Keratinocyte (primary cell): ENCODE results near the gene RGL1. TPM values are rescaled to one million over a fixed set of nuclear protein-coding genes. Genes with fewer than 3 reads are reported as not detected.

ENCODE experiments used
- DNase-seq: peaks from one replicate; pipeline ENCODE4 v3.0.0-alpha.2; 2011; ENCODE audit warnings: low read depth, missing footprints, low spot score
- FAIRE-seq: peaks from 2 replicates; lab custom pipeline; 2011; peaks lifted over from hg19 to GRCh38; lab: Jason Lieb, UNC
- H2AFZ ChIP-seq: 2 replicates; pipeline ENCODE4 v1.6.0; 2012; ENCODE audit warnings: low read length, control low read depth, inconsistent platforms; ENCODE audit not compliant: control insufficient read depth
- H3K27ac ChIP-seq: 2 replicates; pipeline ENCODE4 v1.5.1; 2011; ENCODE audit warnings: low read length; ENCODE audit not compliant: control insufficient read depth, insufficient read depth
- H3K27me3 ChIP-seq: 3 replicates; pipeline ENCODE4 v1.6.0; 2011; ENCODE audit warnings: low read length; ENCODE audit not compliant: control insufficient read depth, insufficient read depth; ENCODE audit errors: extremely low read depth
- H3K36me3 ChIP-seq, 2 experiments: 2 replicates in 1 of 2; 3 replicates in 1 of 2; pipeline ENCODE4 v1.5.1; 2011; ENCODE audit warnings: low read length in 2 of 2, mild to moderate bottlenecking in 1 of 2; ENCODE audit not compliant: control insufficient read depth in 2 of 2, insufficient read depth in 2 of 2; ENCODE audit errors: extremely low read depth in 1 of 2
- H3K4me1 ChIP-seq: 3 replicates; pipeline ENCODE4 v1.5.1; 2011; ENCODE audit warnings: low read length; ENCODE audit not compliant: control insufficient read depth, insufficient read depth; ENCODE audit errors: extremely low read depth
- H3K4me2 ChIP-seq: 3 replicates; pipeline ENCODE4 v1.6.0; 2011; ENCODE audit warnings: low read depth, low read length; ENCODE audit not compliant: control insufficient read depth, insufficient read depth; ENCODE audit errors: extremely low read depth
- H3K4me3 ChIP-seq, 3 experiments: fragments of 200-600 bp in 1 of 3; sonication (generic) in 1 of 3; 2 replicates in 2 of 3; 3 replicates in 1 of 3; pipeline ENCODE4 v1.5.1; 2011 to 2016; ENCODE audit warnings: low read length in 3 of 3, mild to moderate bottlenecking in 3 of 3, control low read depth in 2 of 3, inconsistent platforms in 1 of 3, low read depth in 1 of 3, mixed read lengths in 1 of 3, mixed run types in 1 of 3, moderate library complexity in 1 of 3; ENCODE audit not compliant: control insufficient read depth in 2 of 3, insufficient read depth in 2 of 3; ENCODE audit errors: extremely low read depth in 1 of 3
- H3K79me2 ChIP-seq: 2 replicates; pipeline ENCODE4 v1.6.0; 2012; ENCODE audit warnings: low read length; ENCODE audit not compliant: control insufficient read depth, insufficient read depth
- H3K9ac ChIP-seq: 3 replicates; pipeline ENCODE4 v1.6.0; 2011; ENCODE audit warnings: low read length; ENCODE audit not compliant: control insufficient read depth, insufficient read depth; ENCODE audit errors: extremely low read depth
- H3K9me1 ChIP-seq: 3 replicates; pipeline ENCODE4 v1.6.0; 2011; ENCODE audit warnings: low read length; ENCODE audit not compliant: control insufficient read depth, insufficient read depth; ENCODE audit errors: extremely low read depth
- H3K9me3 ChIP-seq: 2 replicates; pipeline ENCODE4 v1.5.1; 2012; ENCODE audit warnings: low read depth, low read length; ENCODE audit not compliant: control insufficient read depth
- H4K20me1 ChIP-seq: 3 replicates; pipeline ENCODE4 v1.6.0; 2011; ENCODE audit warnings: low read length; ENCODE audit not compliant: control insufficient read depth, insufficient read depth; ENCODE audit errors: extremely low read depth
- EZH2 ChIP-seq: IDR thresholded peaks from one replicate; pipeline ENCODE4 v1.6.1; 2012; ENCODE audit warnings: inconsistent platforms, mild to moderate bottlenecking, low read length, moderate library complexity
- dilution Hi-C: fragments of 300-500 bp; cut with MboI; formaldehyde crosslinking; loops from one replicate; pipeline ENCODE4 v1.7.0; 2020; ENCODE audit warnings: low sequenced_read_pairs; ENCODE audit not compliant: extremely low pct_ligation_motif_present
- polyA plus RNA-seq, 5 experiments: library from polyadenylated mRNA; depleted of rRNA in 3 of 5; stranded (reverse) in 3 of 5; stranded (forward) in 1 of 5; unstranded in 1 of 5; fragments of >200 nt; gene quantifications; 1 replicate in 1 of 5; 2 replicates in 3 of 5; 3 replicates in 1 of 5; pipeline versions ENCODE4 v1.2.1 to v1.2.3, GENCODE V29; 2011 to 2012; ENCODE audit warnings: missing spikeins in 2 of 5, low read depth in 1 of 5, low replicate concordance in 1 of 5
- TF ChIP-seq, protein P1 (sequence below), 3 experiments: IDR thresholded peaks in 1 of 3; conservative IDR thresholded peaks in 1 of 3; optimal IDR thresholded peaks in 1 of 3; 2 replicates in 2 of 3; 3 replicates in 1 of 3; pipeline versions ENCODE3 to v1.5.1; 2011; ENCODE audit warnings: low read length in 3 of 3, mild to moderate bottlenecking in 3 of 3, moderate library complexity in 2 of 3, control low read depth in 1 of 3, inconsistent platforms in 1 of 3; ENCODE audit not compliant: insufficient read depth in 2 of 3; ENCODE audit errors: extremely low read depth in 1 of 3

RGL1 gene
- polyA plus RNA-seq, 1 donor (not counting 4 experiments of a cell fraction or from before 2014, with no cell fraction given) = 1.2 TPM

GRCh38 chr1:183757061-183757460 is 47.9 kb upstream of the RGL1 start:
- Histone ChIP-seq H3K79me2 (no peaks in the 10 kb centered on the region), H3K4me2 (peak overlapping the region; percentile 29), H3K36me3 (no peaks in the 10 kb centered on the region), H3K4me3 (no peak overlapping the region), H4K20me1 (no peaks in the 10 kb centered on the region), H3K9me1 (no peaks in the 10 kb centered on the region), H3K4me1 (peaks cover 36% of the 10 kb centered on the region), H3K9ac (no peak overlapping the region), H3K9me3 (no peaks in the 10 kb centered on the region), H3K27me3 (no peaks in the 10 kb centered on the region), H3K27ac (no peak overlapping the region), H2AFZ (no peak overlapping the region)
- no peak for DNase-seq
- TF ChIP-seq EZH2 = no peak
- TF ChIP-seq, protein P1, sequence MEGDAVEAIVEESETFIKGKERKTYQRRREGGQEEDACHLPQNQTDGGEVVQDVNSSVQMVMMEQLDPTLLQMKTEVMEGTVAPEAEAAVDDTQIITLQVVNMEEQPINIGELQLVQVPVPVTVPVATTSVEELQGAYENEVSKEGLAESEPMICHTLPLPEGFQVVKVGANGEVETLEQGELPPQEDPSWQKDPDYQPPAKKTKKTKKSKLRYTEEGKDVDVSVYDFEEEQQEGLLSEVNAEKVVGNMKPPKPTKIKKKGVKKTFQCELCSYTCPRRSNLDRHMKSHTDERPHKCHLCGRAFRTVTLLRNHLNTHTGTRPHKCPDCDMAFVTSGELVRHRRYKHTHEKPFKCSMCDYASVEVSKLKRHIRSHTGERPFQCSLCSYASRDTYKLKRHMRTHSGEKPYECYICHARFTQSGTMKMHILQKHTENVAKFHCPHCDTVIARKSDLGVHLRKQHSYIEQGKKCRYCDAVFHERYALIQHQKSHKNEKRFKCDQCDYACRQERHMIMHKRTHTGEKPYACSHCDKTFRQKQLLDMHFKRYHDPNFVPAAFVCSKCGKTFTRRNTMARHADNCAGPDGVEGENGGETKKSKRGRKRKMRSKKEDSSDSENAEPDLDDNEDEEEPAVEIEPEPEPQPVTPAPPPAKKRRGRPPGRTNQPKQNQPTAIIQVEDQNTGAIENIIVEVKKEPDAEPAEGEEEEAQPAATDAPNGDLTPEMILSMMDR (optimal IDR thresholded peaks at IDR 0.05 in 1 of 3, IDR thresholded peaks at IDR 0.05 in 1 of 3, conservative IDR thresholded peaks at IDR 0.05 in 1 of 3; ENCODE audit: extremely low read depth in 1 of 3, insufficient read depth in 2 of 3, low read length in 3 of 3) = no peak
- dilution Hi-C loops = no loop called here
- FAIRE-seq = peak; percentile 85

DNA sequence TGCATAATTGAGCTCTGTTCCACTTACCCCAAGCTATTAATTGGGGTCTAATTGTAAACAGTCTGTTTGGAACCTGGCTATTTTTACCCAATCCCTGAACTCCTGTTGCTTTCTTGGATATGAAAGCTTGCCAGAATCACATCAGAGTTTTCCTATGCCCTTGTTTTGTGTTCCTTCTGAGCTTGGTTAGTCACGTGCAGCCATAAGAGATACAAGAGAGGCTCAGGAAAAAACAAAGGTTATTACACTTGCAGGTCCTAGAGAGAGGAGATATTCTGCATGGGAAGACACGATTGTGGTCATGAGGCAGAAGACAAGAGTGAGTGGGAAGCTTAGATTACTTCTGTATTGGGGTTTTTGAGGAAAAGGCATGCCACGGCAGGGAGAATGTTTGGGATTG is 46.0 kb upstream of the RGL1 start:
- Histone ChIP-seq H3K4me3 (no peak overlapping the region), H3K27me3 (no peaks in the 10 kb centered on the region), H2AFZ (no peak overlapping the region), H3K79me2 (no peaks in the 10 kb centered on the region), H3K4me1 (peaks cover 27% of the 10 kb centered on the region), H3K9me3 (no peaks in the 10 kb centered on the region), H3K27ac (no peak overlapping the region), H3K4me2 (no peak overlapping the region), H4K20me1 (no peaks in the 10 kb centered on the region), H3K36me3 (no peaks in the 10 kb centered on the region), H3K9me1 (no peaks in the 10 kb centered on the region), H3K9ac (no peak overlapping the region)
- FAIRE-seq (no peak), DNase-seq (no peak)
- TF ChIP-seq, protein P1 (optimal IDR thresholded peaks at IDR 0.05 in 1 of 3, IDR thresholded peaks at IDR 0.05 in 1 of 3, conservative IDR thresholded peaks at IDR 0.05 in 1 of 3; ENCODE audit: extremely low read depth in 1 of 3, insufficient read depth in 2 of 3, low read length in 3 of 3) = no peak
- no peak for TF ChIP-seq EZH2
- dilution Hi-C loops = no loop called here
